ENCODE measurements around the gene LRRC4C.
"Not testable (repeated sequence)": the region's sequence is repeated elsewhere in the genome, so short reads cannot be mapped to it uniquely, and the experiment has no call there.

GRCh38 chr11:40857754-40858153 is 601.7 kb downstream of the LRRC4C start:
- not testable (repeated sequence) for TF ChIP-seq TAF1 (conservative IDR thresholded peaks at IDR 0.05); CTCF (IDR thresholded peaks at IDR 0.05; ENCODE audit: low read depth, low read length, missing input control); RXRA (IDR thresholded peaks at IDR 0.05); MAX (IDR thresholded peaks at IDR 0.05); ATF3 (IDR thresholded peaks at IDR 0.05); GABPA (IDR thresholded peaks at IDR 0.05 in 1 of 2, conservative IDR thresholded peaks at IDR 0.05 in 1 of 2)

Data from liver (tissue), 3 donors.